ENCODE measurements around the gene TSSC4.
A peak's percentile ranks its signal among the peaks of the same experiment; 100 is the strongest.

Gene TSSC4

DNA sequence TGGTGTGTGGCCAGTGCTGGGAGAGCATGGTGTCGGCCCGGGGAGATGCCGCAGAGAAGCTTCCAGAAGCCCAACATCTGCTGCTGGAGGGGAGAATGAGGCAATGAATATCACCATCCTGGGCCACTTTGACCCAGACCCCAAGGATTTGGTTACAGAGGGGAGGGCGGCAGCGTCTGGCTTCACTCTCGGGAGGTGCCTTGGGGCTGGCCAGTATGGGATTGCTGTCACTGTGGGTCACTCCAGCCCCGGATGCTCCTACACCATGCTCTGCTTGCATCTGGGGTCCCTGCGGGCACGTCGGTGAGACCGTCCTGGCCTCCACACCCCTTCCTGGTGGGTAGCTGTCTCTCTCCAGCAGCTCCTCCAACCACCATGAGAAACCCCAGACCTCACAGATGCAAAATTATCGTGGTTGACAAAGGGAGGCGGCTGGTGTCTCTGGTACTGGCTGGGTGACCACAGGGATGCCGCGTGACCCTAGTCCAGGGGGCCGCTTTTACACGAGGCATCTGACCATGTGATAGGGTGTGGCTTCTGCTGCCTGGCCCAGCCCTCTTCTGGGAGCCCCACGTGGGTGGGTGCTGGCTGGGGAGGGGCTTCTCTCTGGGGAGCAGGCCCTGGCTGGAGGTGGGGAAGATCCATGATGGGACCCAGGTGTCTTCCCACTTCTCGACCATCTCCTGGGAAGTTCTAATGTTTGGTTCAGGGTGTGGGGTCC is 49.9 kb downstream of the TSSC4 start:
- no peak for DNase-seq

DNA sequence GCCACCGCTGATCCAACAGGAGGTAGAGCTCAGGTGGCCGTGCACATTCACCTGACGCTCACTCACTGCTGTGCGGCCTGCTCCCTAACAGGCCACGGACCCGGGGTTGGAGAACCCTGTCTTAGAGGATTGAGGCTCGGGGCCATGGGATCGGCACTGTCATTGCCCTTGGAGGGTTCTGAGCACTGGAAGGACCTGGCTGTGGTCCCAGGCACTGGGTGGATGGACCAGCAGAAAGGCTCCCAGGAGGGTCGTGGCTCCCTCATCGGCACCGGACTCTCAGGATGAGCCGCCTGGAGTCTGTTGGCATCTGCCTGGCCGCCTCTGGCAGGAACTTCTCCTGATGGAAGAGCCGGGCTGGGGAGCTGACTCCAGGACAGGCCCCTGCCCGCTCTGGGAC is 50.8 kb downstream of the TSSC4 start:
- DNase-seq: no peak

DNA sequence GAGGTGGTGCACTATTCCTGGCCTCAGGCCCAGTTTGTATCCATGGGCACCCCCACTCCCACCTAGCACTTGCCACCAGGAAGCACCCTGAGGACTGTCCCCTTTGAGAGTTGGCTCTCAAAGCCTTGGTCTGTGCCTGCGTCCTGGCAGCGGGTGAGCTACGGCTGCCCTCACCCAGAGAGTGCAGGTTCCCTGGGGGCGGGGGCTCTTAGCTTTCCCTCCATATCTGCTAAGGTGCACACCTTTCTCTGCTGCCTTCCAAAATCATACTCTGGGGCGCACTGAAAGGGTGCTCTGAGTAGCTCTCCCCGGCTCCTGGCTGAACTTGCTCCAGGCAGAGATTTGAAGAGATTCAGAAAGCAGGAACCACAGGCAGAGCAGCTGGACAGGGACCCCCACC is 51.4 kb downstream of the TSSC4 start:
- no peak for DNase-seq

DNA sequence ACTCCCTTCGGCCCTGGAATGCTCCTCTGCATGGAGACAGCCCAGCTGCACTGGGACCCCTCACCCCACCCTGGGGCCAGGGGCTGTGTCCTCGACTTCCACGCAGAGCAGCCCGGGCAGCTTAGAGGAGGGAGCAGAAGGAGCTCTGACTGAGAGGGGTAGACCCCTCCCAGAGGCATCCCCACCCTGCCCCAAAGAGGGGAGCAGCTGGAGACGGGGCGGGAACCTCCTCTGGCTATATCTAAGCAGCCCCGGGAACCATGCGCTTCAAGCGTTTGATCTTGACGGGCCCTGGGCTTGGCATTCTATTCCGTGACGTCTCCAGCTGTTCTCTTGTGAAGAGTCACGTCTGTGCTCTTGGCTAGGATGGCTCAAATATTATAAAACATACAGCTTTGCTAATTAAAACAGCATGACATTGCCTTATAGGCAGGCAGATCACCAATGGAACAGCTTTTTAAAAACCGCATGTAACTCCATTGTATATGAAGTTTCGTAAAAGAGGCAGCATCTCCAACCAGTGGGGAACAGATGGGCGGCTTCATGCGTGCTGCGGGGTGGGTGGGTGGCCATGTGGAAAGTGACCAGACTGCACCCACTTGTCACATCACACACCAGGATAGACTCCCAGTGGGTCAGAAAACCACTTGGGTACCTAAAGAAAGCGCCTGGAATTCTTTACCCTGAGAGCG is 51.9 kb downstream of the TSSC4 start:
- peak; percentile 44 for DNase-seq

DNA sequence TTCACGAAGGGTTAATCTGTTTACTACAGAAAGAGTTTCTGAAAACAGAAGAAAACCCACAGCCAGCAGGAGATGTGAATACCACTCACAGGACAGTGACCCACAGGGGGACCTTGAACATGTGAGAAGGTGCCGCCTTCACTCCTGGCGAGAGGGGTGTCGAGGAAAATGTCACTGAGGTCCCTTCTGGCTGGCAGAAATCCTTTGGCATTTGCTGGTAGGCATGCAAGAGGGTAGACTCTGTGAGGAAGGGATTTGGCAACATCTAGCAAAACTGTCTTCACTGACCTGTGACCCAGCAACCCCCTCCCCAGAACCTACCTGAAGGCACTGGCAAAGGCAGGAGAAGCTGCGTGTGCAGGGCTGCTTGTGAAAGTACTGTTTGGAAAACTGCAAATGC is 52.9 kb downstream of the TSSC4 start:
- DNase-seq: no peak
